ENCODE data around the gene SYNE3.

The SYNE3 gene

GRCh38 chr14:95487669-95488084, 28.8 kb downstream of the SYNE3 start:
- no peak for DNase-seq

GRCh38 chr14:95486875-95487668, 29.4 kb downstream of the SYNE3 start:
- DNase-seq: peak; percentile 51

- no peak for DNase-seq
Measured at GRCh38 chr14:95485222-95485819, 31.1 kb downstream of the SYNE3 start.

GRCh38 chr14:95484296-95484695, 32.2 kb downstream of the SYNE3 start:
- DNase-seq: no peak

- DNase-seq: no peak
Measured at GRCh38 chr14:95483309-95484165, 32.9 kb downstream of the SYNE3 start.

- no peak for DNase-seq
Measured at GRCh38 chr14:95482627-95483308, 33.7 kb downstream of the SYNE3 start.

- peak; percentile 84 for DNase-seq
Measured at GRCh38 chr14:95481391-95482022, 34.9 kb downstream of the SYNE3 start.

GRCh38 chr14:95480887-95481226, 35.6 kb downstream of the SYNE3 start:
- peak; percentile 15 for DNase-seq

GRCh38 chr14:95480109-95480886, 36.2 kb downstream of the SYNE3 start:
- DNase-seq: no peak

- DNase-seq: peak; percentile 22
Measured at GRCh38 chr14:95479494-95479893, 37.0 kb downstream of the SYNE3 start.

GRCh38 chr14:95478818-95479217, 37.6 kb downstream of the SYNE3 start:
- no peak for DNase-seq

- no peak for DNase-seq
Measured at GRCh38 chr14:95478309-95478708, 38.1 kb downstream of the SYNE3 start.

GRCh38 chr14:95477411-95478269, 38.8 kb downstream of the SYNE3 start:
- peak; percentile 65 for DNase-seq

- DNase-seq: no peak
Measured at GRCh38 chr14:95476747-95477146, 39.7 kb downstream of the SYNE3 start.

GRCh38 chr14:95475540-95476240, 40.8 kb downstream of the SYNE3 start:
- no peak for DNase-seq

GRCh38 chr14:95474941-95475340, 41.5 kb downstream of the SYNE3 start:
- no peak for DNase-seq

GRCh38 chr14:95474486-95474885, 42.0 kb downstream of the SYNE3 start:
- no peak for DNase-seq

- DNase-seq: peak; percentile 44
Measured at GRCh38 chr14:95472819-95473251, 43.6 kb downstream of the SYNE3 start.

GRCh38 chr14:95471476-95471875, 45.0 kb downstream of the SYNE3 start:
- DNase-seq: no peak

- DNase-seq: no peak
Measured at GRCh38 chr14:95471016-95471415, 45.4 kb downstream of the SYNE3 start.

All from NCI-H69 (cell line).